ENCODE results near the gene HSPB6. TPM values are rescaled to one million over a fixed set of nuclear protein-coding genes. Genes with fewer than 3 reads are reported as not detected.

The HSPB6 gene
- total and polyA plus RNA-seq, 2 of the 8 experiments (the other 6 are each of a cell fraction or from before 2014, with no cell fraction given), result 0.91 TPM; not detected in 1

DNA sequence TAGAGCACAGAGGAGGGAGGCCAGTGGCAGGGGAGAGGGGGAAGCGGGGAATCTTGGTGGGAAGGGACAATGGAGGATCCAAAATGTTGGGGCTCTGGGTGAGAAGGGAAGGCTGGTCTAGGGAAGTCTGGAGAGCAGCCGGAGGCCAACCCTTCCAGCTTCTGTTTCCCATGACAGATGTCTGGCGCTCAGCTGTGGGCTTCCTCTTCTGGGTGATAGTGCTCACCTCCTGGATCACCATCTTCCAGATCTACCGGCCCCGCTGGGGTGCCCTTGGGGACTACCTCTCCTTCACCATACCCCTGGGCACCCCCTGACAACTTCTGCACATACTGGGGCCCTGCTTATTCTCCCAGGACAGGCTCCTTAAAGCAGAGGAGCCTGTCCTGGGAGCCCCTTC is 10.3 kb downstream of the HSPB6 start:
- Histone ChIP-seq H2BK15ac (ENCODE audit: low read length) (no peak overlapping the region), H3K27ac (ENCODE audit: low read depth, low read length) (no peak overlapping the region), H3K23ac (ENCODE audit: insufficient read length) (no peak overlapping the region), H3K27me3 (replicated peaks in 1 of 4; ENCODE audit: control insufficient read depth in 3 of 4, extremely low read depth in 1 of 4, insufficient read depth in 3 of 4, low read length in 3 of 4) (no peaks in the 10 kb centered on the region), H3K9ac (replicated peaks in 1 of 4; ENCODE audit: extremely low read depth in 1 of 4, low read depth in 3 of 4, low read length in 3 of 4) (peak overlapping the region in 1 of 4 experiments; percentile 82; a peak in 1 of 7 replicates), H3K4me3 (ENCODE audit: extremely low read depth in 1 of 4, insufficient read depth in 2 of 4, low read depth in 3 of 4, low read length in 4 of 4) (peak overlapping the region; percentile 65 to 95 (median 82); a peak in 6 of 8 replicates), H3K79me1 (ENCODE audit: low read depth, low read length) (no peaks in the 10 kb centered on the region; the same call in none of the 2 replicates), H2AK5ac (ENCODE audit: low read depth, low read length) (no peak overlapping the region), H4K91ac (replicated peaks; ENCODE audit: insufficient read length, low read length) (no peak overlapping the region), H2BK120ac (replicated peaks; ENCODE audit: low read depth, low read length) (no peak overlapping the region), H4K8ac (ENCODE audit: extremely low read depth, insufficient read depth, low read length) (no peak overlapping the region), H3K79me2 (ENCODE audit: control insufficient read depth in 1 of 2, insufficient read depth in 2 of 2, low read length in 2 of 2) (peaks cover 0 to 7% of the 10 kb centered on the region in 2 experiments; a peak in 1 of 4 replicates), H3K4ac (replicated peaks; ENCODE audit: insufficient read length, low read depth, low read length) (no peak overlapping the region), H4K20me1 (replicated peaks in 1 of 2; ENCODE audit: control insufficient read depth in 1 of 2, insufficient read depth in 2 of 2, low read length in 2 of 2) (peaks cover 0 to 2% of the 10 kb centered on the region in 2 experiments), H3K23me2 (ENCODE audit: low read depth, low read length) (peaks cover 11% of the 10 kb centered on the region), H3K18ac (ENCODE audit: extremely low read depth, low read length) (no peak overlapping the region), H3K36me3 (ENCODE audit: control insufficient read depth in 2 of 4, insufficient read depth in 4 of 4, low read length in 3 of 4) (peaks cover 0 to 2% (median 0%) of the 10 kb centered on the region in 4 experiments; a peak in 1 of 8 replicates), H3K14ac (ENCODE audit: insufficient read length) (no peak overlapping the region), H3K4me1 (replicated peaks in 1 of 4; ENCODE audit: control insufficient read depth in 3 of 4, insufficient read depth in 4 of 4, low read length in 3 of 4) (peaks cover 0 to 4% (median 2%) of the 10 kb centered on the region in 4 experiments; a peak in 3 of 7 replicates), H3K4me2 (ENCODE audit: insufficient read depth in 1 of 2, low read depth in 2 of 2, low read length in 2 of 2) (peak overlapping the region; percentile 59 to 69; a peak in 3 of 4 replicates), H2BK5ac (ENCODE audit: low read depth, low read length) (no peak overlapping the region), H2BK12ac (ENCODE audit: low read depth, low read length) (no peak overlapping the region), H2BK20ac (ENCODE audit: low read length) (no peak overlapping the region), H4K5ac (ENCODE audit: insufficient read length, low read depth, low read length) (no peak overlapping the region), H3K56ac (replicated peaks; ENCODE audit: insufficient read length, low read depth, low read length) (no peak overlapping the region), H2AFZ (ENCODE audit: low read length) (no peak overlapping the region), H3K9me3 (ENCODE audit: insufficient read depth in 2 of 2, low read depth in 1 of 2, low read length in 1 of 2) (no peaks in the 10 kb centered on the region)
- no peak for FAIRE-seq
- DNase-seq (ENCODE audit: low read depth in 1 of 2, low spot score in 2 of 2), result no peak
- ChIA-PET CTCF (ENCODE audit: partially characterized antibody) (interaction anchor here (0.7 kb wide), 1 partner anchor 73 kb away, joined by 5 read pairs; no protein-coding TSS in a partner anchor), POLR2A (ENCODE audit: partially characterized antibody) (interaction anchor here (1.3 to 2.7 kb wide), 9 partner anchors 10 to 124 kb away, joined by 3 to 23 read pairs (median 5); partner anchors contain the start of genes ARHGAP33 and HSPB6)
- 77% methylated on average over 5 of the region's 5 CpGs; no CpG with 5 or more reads in 1 of the 2 experiments for WGBS, 2 experiments (ENCODE audit: extremely low coverage in 1 of 2, insufficient coverage in 1 of 2, insufficient read length in 1 of 2, insufficient replicate concordance in 2 of 2, low coverage in 1 of 2, low lambda C conversion rate in 2 of 2, missing lambda C conversion rate in 1 of 2)
- TF ChIP-seq NANOG (IDR thresholded peaks at IDR 0.05; ENCODE audit: insufficient read depth, low read depth, low read length, poor library complexity, severe bottlenecking) (no peak), TCF12 (IDR thresholded peaks at IDR 0.05; ENCODE audit: low read depth, low read length) (no peak)

Measured in H1 (cell line).